Testis (tissue), 2 donors: ENCODE results near the gene LYVE1.

Experiments used
- POLR2A ChIP-seq: fragments of 450-650 bp; IDR thresholded peaks from one replicate; pipeline ENCODE4 v1.6.1; 2017; ENCODE audit warnings: antibody characterized with exemption, mild to moderate bottlenecking, moderate library complexity
- TF ChIP-seq, protein P1 (sequence below), 3 experiments: fragments of 450-650 bp in 2 of 3; fragments of 200-600 bp in 1 of 3; sonication (generic) in 1 of 3; IDR thresholded peaks; one replicate each; pipeline ENCODE4 v1.5.1; 2016 to 2019; ENCODE audit warnings: antibody characterized with exemption in 3 of 3, mild to moderate bottlenecking in 2 of 3, moderate library complexity in 1 of 3

- TF ChIP-seq, protein P1, sequence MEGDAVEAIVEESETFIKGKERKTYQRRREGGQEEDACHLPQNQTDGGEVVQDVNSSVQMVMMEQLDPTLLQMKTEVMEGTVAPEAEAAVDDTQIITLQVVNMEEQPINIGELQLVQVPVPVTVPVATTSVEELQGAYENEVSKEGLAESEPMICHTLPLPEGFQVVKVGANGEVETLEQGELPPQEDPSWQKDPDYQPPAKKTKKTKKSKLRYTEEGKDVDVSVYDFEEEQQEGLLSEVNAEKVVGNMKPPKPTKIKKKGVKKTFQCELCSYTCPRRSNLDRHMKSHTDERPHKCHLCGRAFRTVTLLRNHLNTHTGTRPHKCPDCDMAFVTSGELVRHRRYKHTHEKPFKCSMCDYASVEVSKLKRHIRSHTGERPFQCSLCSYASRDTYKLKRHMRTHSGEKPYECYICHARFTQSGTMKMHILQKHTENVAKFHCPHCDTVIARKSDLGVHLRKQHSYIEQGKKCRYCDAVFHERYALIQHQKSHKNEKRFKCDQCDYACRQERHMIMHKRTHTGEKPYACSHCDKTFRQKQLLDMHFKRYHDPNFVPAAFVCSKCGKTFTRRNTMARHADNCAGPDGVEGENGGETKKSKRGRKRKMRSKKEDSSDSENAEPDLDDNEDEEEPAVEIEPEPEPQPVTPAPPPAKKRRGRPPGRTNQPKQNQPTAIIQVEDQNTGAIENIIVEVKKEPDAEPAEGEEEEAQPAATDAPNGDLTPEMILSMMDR (IDR thresholded peaks at IDR 0.05), result no peak
- no peak for TF ChIP-seq POLR2A
Observed at GRCh38 chr11:10532526-10532925, 35.9 kb downstream of the LYVE1 start.
